Left renal pelvis (tissue), 4 donors: ENCODE results near the gene LYZ. TPM values are rescaled to one million over a fixed set of nuclear protein-coding genes. Genes with fewer than 3 reads are reported as not detected.

ENCODE experiments used
- DNase-seq, 4 donors: peaks; one replicate each; pipeline ENCODE4 v3.0.0-alpha.2; 2013; ENCODE audit warnings: low read depth in 4 of 4, low spot score in 3 of 4
- polyA plus RNA-seq, 4 donors: library from polyadenylated mRNA; unstranded; fragments of 120-200 nt; gene quantifications; one replicate each; pipeline ENCODE4 v1.2.1, GENCODE V29; 2013; ENCODE audit not compliant: insufficient read length in 4 of 4

LYZ gene
- polyA plus RNA-seq, 4 donors: 19.9 to 33.3 (median 26.6) TPM

GRCh38 chr12:69368171-69368570 is 20.0 kb downstream of the LYZ start:
- no peak for DNase-seq

- no peak for DNase-seq
Measured at GRCh38 chr12:69383074-69383473, 34.9 kb downstream of the LYZ start.

GRCh38 chr12:69385038-69385437 is 36.9 kb downstream of the LYZ start:
- no peak for DNase-seq

GRCh38 chr12:69386921-69387320 is 38.7 kb downstream of the LYZ start:
- DNase-seq: no peak

GRCh38 chr12:69388371-69388770 is 40.2 kb downstream of the LYZ start:
- peak in 3 of 4 donors; percentile 14 to 27 (median 22) for DNase-seq

- DNase-seq: no peak
Measured at GRCh38 chr12:69389831-69390230, 41.6 kb downstream of the LYZ start.

GRCh38 chr12:69392179-69392928 is 44.2 kb downstream of the LYZ start:
- DNase-seq: no peak

GRCh38 chr12:69396041-69396440 is 47.9 kb downstream of the LYZ start:
- DNase-seq: no peak

- no peak for DNase-seq
Measured at GRCh38 chr12:69396963-69397362, 48.8 kb downstream of the LYZ start.

GRCh38 chr12:69397978-69398377 is 49.8 kb downstream of the LYZ start:
- no peak for DNase-seq

GRCh38 chr12:69401940-69402339 is 53.8 kb downstream of the LYZ start:
- no peak for DNase-seq

Other genes starting within 250 kb of the LYZ start
- gene CPSF6, start 108.8 kb upstream of the LYZ start, polyA plus RNA-seq: 100 to 1,000 TPM in 3 of 4 donors, 10 to 100 TPM in 1; 85.3 to 115 (median 109) TPM
- gene YEATS4, start 11.4 kb downstream of the LYZ start, polyA plus RNA-seq: 10 to 100 TPM; 22.1 to 38.4 (median 29.5) TPM
- gene FRS2, start 122.0 kb downstream of the LYZ start, polyA plus RNA-seq: 10 to 100 TPM; 42.7 to 54.7 (median 48.8) TPM
- 100 to 1,000 TPM; 160 to 267 (median 255) TPM for gene CCT2, start 237.1 kb downstream of the LYZ start, polyA plus RNA-seq